ENCODE measurements around the gene GUCY2D. TPM values are rescaled to one million over a fixed set of nuclear protein-coding genes. Genes with fewer than 3 reads are reported as not detected.

Gene GUCY2D
- total and polyA plus RNA-seq, 2 experiments from 2014 or later = 0.07 to 0.08 TPM

DNA sequence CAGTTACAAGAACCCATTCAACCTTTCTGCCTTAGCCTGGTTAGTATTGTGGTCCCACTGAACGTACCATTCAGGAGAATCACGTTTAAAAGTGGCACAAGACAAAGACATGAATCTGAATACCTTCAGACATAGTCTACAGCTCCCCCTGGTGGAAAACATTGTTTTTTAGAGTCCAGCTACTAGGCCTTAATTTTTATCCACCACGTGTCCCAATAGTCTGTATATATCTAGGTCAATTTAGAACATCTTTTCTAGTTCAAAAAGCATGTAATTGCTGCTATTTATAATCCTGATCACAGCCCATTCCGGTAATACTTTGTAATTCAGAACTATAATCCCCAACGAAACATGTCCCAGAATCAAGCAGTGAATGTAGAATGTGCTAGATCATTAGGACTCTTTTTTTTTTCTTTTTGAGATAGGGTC is 13.7 kb upstream of the GUCY2D start (continued):
- TF ChIP-seq, protein P1, sequence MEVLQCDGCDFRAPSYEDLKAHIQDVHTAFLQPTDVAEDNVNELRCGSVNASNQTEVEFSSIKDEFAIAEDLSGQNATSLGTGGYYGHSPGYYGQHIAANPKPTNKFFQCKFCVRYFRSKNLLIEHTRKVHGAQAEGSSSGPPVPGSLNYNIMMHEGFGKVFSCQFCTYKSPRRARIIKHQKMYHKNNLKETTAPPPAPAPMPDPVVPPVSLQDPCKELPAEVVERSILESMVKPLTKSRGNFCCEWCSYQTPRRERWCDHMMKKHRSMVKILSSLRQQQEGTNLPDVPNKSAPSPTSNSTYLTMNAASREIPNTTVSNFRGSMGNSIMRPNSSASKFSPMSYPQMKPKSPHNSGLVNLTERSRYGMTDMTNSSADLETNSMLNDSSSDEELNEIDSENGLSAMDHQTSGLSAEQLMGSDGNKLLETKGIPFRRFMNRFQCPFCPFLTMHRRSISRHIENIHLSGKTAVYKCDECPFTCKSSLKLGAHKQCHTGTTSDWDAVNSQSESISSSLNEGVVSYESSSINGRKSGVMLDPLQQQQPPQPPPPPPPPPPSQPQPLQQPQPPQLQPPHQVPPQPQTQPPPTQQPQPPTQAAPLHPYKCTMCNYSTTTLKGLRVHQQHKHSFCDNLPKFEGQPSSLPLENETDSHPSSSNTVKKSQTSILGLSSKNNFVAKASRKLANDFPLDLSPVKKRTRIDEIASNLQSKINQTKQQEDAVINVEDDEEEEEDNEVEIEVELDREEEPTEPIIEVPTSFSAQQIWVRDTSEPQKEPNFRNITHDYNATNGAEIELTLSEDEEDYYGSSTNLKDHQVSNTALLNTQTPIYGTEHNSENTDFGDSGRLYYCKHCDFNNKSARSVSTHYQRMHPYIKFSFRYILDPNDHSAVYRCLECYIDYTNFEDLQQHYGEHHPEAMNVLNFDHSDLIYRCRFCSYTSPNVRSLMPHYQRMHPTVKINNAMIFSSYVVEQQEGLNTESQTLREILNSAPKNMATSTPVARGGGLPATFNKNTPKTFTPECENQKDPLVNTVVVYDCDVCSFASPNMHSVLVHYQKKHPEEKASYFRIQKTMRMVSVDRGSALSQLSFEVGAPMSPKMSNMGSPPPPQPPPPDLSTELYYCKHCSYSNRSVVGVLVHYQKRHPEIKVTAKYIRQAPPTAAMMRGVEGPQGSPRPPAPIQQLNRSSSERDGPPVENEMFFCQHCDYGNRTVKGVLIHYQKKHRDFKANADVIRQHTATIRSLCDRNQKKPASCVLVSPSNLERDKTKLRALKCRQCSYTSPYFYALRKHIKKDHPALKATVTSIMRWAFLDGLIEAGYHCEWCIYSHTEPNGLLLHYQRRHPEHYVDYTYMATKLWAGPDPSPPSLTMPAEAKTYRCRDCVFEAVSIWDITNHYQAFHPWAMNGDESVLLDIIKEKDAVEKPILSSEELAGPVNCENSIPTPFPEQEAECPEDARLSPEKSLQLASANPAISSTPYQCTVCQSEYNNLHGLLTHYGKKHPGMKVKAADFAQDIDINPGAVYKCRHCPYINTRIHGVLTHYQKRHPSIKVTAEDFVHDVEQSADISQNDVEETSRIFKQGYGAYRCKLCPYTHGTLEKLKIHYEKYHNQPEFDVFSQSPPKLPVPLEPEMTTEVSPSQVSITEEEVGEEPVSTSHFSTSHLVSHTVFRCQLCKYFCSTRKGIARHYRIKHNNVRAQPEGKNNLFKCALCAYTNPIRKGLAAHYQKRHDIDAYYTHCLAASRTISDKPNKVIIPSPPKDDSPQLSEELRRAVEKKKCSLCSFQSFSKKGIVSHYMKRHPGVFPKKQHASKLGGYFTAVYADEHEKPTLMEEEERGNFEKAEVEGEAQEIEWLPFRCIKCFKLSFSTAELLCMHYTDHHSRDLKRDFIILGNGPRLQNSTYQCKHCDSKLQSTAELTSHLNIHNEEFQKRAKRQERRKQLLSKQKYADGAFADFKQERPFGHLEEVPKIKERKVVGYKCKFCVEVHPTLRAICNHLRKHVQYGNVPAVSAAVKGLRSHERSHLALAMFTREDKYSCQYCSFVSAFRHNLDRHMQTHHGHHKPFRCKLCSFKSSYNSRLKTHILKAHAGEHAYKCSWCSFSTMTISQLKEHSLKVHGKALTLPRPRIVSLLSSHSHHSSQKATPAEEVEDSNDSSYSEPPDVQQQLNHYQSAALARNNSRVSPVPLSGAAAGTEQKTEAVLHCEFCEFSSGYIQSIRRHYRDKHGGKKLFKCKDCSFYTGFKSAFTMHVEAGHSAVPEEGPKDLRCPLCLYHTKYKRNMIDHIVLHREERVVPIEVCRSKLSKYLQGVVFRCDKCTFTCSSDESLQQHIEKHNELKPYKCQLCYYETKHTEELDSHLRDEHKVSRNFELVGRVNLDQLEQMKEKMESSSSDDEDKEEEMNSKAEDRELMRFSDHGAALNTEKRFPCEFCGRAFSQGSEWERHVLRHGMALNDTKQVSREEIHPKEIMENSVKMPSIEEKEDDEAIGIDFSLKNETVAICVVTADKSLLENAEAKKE (CRISPR knock-in tag; IDR thresholded peaks at IDR 0.05) = no peak
- TF ChIP-seq NANOG (IDR thresholded peaks at IDR 0.05; ENCODE audit: borderline replicate concordance) = no peak

DNA sequence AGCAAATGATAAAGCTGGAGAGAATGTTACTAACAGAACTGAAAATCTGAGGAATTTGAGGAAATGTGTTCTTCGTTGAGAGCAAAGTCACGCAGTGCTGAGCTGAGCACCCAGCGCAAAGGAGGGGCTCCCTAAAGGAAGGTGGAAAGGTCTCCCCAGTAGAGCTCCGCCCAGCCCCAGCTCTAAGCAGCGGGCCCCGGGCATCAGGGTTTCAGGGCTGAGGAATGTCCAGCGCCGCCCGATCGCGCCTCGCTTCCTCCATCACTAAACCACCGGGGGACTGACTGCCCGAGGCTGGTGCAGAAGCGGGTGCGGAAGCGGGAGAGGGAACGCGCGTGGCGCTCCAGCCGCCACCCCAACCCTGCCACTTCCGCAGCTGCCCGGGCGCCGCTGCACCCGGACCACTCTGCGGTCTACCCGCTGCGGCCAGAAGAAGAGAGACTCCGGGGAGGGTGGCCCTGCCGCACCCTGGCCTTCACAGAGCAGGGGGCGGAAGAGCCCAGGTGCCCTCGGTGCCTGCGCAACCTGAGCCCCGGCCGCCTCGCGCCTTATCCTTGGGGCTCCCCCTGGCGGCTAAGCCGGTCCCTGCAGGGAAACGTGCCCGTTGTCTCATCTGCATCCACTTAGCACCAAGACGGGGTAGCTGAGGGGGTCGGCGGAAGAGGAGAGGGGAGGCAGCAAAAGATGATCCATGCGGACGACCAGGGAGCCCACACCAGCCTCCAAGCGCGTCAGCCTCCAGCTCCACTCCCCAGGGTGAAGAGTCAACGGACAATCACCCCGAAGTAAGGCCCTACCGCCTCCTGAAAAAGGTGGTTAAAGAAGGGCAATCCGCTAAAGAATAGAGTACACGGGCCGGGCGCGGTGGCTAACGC is 12.4 kb upstream of the GUCY2D start:
- ATAC-seq = peak; percentile 91
- peak overlapping the region; percentile 98 for H2AFZ ChIP-seq
- H3K9me3 Mint-ChIP-seq = peaks cover 9% of the 10 kb centered on the region; the same call in 2 of the 3 replicates
- no peak overlapping the region for H3K27ac ChIP-seq (ENCODE audit: low read depth)
- no peaks in the 10 kb centered on the region for H3K9me2 ChIP-seq (ENCODE audit: insufficient read depth)
- H3K27me3 ChIP-seq (ENCODE audit: insufficient read depth) = peaks cover 22% of the 10 kb centered on the region
- H3K79me2 ChIP-seq (replicated peaks; ENCODE audit: insufficient read depth) = no peaks in the 10 kb centered on the region
- no peaks in the 10 kb centered on the region for H3K36me3 ChIP-seq (ENCODE audit: insufficient read depth)
- no peaks in the 10 kb centered on the region; the same call in 2 of the 3 replicates for H3K36me3 Mint-ChIP-seq (ENCODE audit: low read depth)
- H3K27ac Mint-ChIP-seq = no peak overlapping the region
- peak overlapping the region; percentile 83 for H3K4me3 ChIP-seq
- H3F3A ChIP-seq (replicated peaks; ENCODE audit: low read depth) = no peaks in the 10 kb centered on the region
- H3K4me1 ChIP-seq (ENCODE audit: insufficient read depth) = no peaks in the 10 kb centered on the region
- peak; percentile 95 for DNase-seq (ENCODE audit: low spot score)
- peak overlapping the region; percentile 69 for H3K4me3 Mint-ChIP-seq
- peaks cover 4% of the 10 kb centered on the region; the same call in 2 of the 3 replicates for H3K4me1 Mint-ChIP-seq
- TF ChIP-seq ZNF331 (CRISPR knock-in tag; IDR thresholded peaks at IDR 0.05; ENCODE audit: low read depth) = no peak
- TF ChIP-seq, protein P2, sequence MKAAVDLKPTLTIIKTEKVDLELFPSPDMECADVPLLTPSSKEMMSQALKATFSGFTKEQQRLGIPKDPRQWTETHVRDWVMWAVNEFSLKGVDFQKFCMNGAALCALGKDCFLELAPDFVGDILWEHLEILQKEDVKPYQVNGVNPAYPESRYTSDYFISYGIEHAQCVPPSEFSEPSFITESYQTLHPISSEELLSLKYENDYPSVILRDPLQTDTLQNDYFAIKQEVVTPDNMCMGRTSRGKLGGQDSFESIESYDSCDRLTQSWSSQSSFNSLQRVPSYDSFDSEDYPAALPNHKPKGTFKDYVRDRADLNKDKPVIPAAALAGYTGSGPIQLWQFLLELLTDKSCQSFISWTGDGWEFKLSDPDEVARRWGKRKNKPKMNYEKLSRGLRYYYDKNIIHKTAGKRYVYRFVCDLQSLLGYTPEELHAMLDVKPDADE (IDR thresholded peaks at IDR 0.05) = 0 out of 2 replicates have a peak, but pooled peaks have one; percentile 30
- peak; percentile 69 for TF ChIP-seq POLR2AphosphoS5 (IDR thresholded peaks at IDR 0.05; ENCODE audit: low read depth)
- no peak for TF ChIP-seq CREB1 (CRISPR knock-in tag; IDR thresholded peaks at IDR 0.05; ENCODE audit: low read depth)
- TF ChIP-seq, protein P3, sequence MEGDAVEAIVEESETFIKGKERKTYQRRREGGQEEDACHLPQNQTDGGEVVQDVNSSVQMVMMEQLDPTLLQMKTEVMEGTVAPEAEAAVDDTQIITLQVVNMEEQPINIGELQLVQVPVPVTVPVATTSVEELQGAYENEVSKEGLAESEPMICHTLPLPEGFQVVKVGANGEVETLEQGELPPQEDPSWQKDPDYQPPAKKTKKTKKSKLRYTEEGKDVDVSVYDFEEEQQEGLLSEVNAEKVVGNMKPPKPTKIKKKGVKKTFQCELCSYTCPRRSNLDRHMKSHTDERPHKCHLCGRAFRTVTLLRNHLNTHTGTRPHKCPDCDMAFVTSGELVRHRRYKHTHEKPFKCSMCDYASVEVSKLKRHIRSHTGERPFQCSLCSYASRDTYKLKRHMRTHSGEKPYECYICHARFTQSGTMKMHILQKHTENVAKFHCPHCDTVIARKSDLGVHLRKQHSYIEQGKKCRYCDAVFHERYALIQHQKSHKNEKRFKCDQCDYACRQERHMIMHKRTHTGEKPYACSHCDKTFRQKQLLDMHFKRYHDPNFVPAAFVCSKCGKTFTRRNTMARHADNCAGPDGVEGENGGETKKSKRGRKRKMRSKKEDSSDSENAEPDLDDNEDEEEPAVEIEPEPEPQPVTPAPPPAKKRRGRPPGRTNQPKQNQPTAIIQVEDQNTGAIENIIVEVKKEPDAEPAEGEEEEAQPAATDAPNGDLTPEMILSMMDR (conservative IDR thresholded peaks at IDR 0.05; ENCODE audit: low read depth in 2 of 2) = peak; percentile 86 to 98
- H3K4me2 ChIP-seq = peak overlapping the region; percentile 83
- no peaks in the 10 kb centered on the region for H4K20me1 ChIP-seq (replicated peaks; ENCODE audit: insufficient read depth)
- H3K27me3 Mint-ChIP-seq (ENCODE audit: insufficient read depth, low read depth, poor library complexity) = peaks cover 25% of the 10 kb centered on the region

Measured in GM23338 (cell line).